KMS-11 (cell line): Measurements from ENCODE around the gene PCDHGB7.

Experiments used
- H2AFZ ChIP-seq: fragments of 200-600 bp; sonication (generic); 2 replicates; pipeline ENCODE4 v1.6.1; 2016; ENCODE audit warnings: antibody characterized with exemption, mixed run types, low read depth
- H3K27ac ChIP-seq: fragments of 200-600 bp; sonication (generic); 2 replicates; pipeline ENCODE4 v1.6.1; 2016; ENCODE audit warnings: mild to moderate bottlenecking, mixed run types
- H3K27me3 ChIP-seq: fragments of 200-600 bp; sonication (generic); 2 replicates; pipeline ENCODE4 v1.6.1; 2017; ENCODE audit warnings: mild to moderate bottlenecking, low read depth, mixed run types, moderate library complexity; ENCODE audit not compliant: insufficient read depth
- H3K36me3 ChIP-seq: fragments of 200-600 bp; sonication (generic); 2 replicates; pipeline ENCODE4 v1.6.1; 2017; ENCODE audit warnings: mild to moderate bottlenecking, mixed run types; ENCODE audit not compliant: insufficient read depth
- H3K4me1 ChIP-seq: fragments of 200-600 bp; sonication (generic); 2 replicates; pipeline ENCODE4 v1.6.1; 2016; ENCODE audit warnings: mild to moderate bottlenecking, low read depth, mixed run types; ENCODE audit not compliant: poor library complexity, severe bottlenecking
- H3K4me2 ChIP-seq: fragments of 200-600 bp; sonication (generic); 2 replicates; pipeline ENCODE4 v1.7.0; 2016; ENCODE audit warnings: mild to moderate bottlenecking, mixed run types
- H3K4me3 ChIP-seq: fragments of 200-600 bp; sonication (generic); IDR thresholded peaks from 2 replicates; pipeline ENCODE4 v1.6.1; 2017; ENCODE audit warnings: low read depth, low read length, mixed read lengths; ENCODE audit not compliant: insufficient read depth
- H3K79me2 ChIP-seq: fragments of 200-600 bp; sonication (generic); 2 replicates; pipeline ENCODE4 v1.6.1; 2016; ENCODE audit warnings: low read depth, mixed run types; ENCODE audit not compliant: insufficient read depth
- H3K9ac ChIP-seq: fragments of 200-600 bp; sonication (generic); 2 replicates; pipeline ENCODE4 v1.6.1; 2016; ENCODE audit warnings: mild to moderate bottlenecking, mixed run types
- H4K20me1 ChIP-seq: fragments of 200-600 bp; sonication (generic); 2 replicates; pipeline ENCODE4 v1.6.1; 2016; ENCODE audit warnings: mild to moderate bottlenecking, mixed run types; ENCODE audit not compliant: insufficient read depth
- TF ChIP-seq, protein P1 (sequence below): fragments of 200-600 bp; sonication (generic); conservative IDR thresholded peaks from 2 replicates; pipeline ENCODE4 v1.6.1; 2017; ENCODE audit warnings: low read depth, mild to moderate bottlenecking, antibody characterized with exemption, low read length, moderate library complexity, mixed read lengths

The PCDHGB7 gene

DNA sequence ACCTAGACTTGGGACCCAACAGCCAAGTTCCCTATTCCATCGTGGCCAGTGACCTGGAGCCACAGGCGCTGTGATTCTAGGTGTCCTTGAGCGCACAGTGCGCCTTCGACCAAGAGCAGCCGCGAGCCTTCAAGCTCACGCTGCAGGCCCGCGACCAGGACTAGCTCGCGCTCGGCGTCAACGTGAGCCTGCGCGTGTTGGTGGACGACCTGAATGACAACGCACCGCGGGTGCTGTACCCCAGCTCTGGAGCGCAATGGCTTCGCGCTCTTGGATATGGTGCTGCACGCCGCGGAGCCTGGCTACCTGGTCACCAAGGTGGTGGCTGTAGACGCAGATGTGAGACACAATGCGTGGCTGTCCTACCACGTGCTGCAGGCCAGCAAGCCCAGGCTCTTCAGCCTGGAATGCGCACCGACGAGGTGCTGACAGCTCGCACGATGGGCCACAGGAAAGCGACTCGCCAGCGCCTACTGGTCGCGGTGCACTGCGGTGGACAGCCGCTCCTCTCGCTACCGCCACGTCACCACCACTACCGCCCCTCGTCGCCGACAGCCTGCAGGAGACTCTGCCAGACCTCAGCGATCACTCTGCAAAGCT, 24.2 kb downstream of the PCDHGB7 start:
- Histone ChIP-seq H2AFZ (no peak overlapping the region), H3K4me2 (no peak overlapping the region), H3K36me3 (no peaks in the 10 kb centered on the region), H4K20me1 (no peaks in the 10 kb centered on the region), H3K27ac (no peak overlapping the region), H3K27me3 (no peaks in the 10 kb centered on the region), H3K9ac (no peak overlapping the region), H3K79me2 (no peaks in the 10 kb centered on the region), H3K4me1 (no peaks in the 10 kb centered on the region), H3K4me3 (no peak overlapping the region)
- TF ChIP-seq, protein P1, sequence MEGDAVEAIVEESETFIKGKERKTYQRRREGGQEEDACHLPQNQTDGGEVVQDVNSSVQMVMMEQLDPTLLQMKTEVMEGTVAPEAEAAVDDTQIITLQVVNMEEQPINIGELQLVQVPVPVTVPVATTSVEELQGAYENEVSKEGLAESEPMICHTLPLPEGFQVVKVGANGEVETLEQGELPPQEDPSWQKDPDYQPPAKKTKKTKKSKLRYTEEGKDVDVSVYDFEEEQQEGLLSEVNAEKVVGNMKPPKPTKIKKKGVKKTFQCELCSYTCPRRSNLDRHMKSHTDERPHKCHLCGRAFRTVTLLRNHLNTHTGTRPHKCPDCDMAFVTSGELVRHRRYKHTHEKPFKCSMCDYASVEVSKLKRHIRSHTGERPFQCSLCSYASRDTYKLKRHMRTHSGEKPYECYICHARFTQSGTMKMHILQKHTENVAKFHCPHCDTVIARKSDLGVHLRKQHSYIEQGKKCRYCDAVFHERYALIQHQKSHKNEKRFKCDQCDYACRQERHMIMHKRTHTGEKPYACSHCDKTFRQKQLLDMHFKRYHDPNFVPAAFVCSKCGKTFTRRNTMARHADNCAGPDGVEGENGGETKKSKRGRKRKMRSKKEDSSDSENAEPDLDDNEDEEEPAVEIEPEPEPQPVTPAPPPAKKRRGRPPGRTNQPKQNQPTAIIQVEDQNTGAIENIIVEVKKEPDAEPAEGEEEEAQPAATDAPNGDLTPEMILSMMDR: no peak

DNA sequence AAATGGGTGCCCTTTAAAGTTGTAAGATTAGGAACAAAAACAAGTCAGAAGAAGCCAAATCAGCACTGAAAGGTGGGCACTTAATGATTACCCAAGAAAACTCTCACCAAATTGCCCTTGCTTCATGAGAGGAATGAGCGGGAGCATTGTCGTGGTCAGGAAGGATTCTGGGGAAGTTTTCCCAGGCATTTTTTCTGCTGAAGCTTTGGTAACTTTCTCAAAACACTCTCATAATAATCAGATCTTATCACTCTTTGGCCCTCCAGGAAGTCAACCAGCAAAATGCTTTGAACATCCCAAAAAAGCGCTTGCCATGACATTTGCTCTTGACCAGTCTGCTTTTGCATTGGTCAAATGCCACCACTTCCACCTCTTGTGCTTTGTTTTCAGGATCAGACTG, 47.9 kb downstream of the PCDHGB7 start:
- no peaks in the 10 kb centered on the region for H3K27me3 ChIP-seq
- H3K4me3 ChIP-seq: no peak overlapping the region
- no peaks in the 10 kb centered on the region for H3K36me3 ChIP-seq
- no peak overlapping the region for H3K9ac ChIP-seq
- H2AFZ ChIP-seq: no peak overlapping the region
- no peak overlapping the region for H3K27ac ChIP-seq
- no peaks in the 10 kb centered on the region for H3K79me2 ChIP-seq
- no peaks in the 10 kb centered on the region for H3K4me1 ChIP-seq
- no peaks in the 10 kb centered on the region for H4K20me1 ChIP-seq
- TF ChIP-seq, protein P1: no peak
- no peak overlapping the region for H3K4me2 ChIP-seq
